ENCODE results near the gene CHID1.

GRCh38 chr11:932435-932834, 21.8 kb upstream of the CHID1 start:
- TF ChIP-seq CTCF (IDR thresholded peaks at IDR 0.05) (no peak), POLR2AphosphoS5 (IDR thresholded peaks at IDR 0.05) (peak; percentile 51), POLR2A (IDR thresholded peaks at IDR 0.05) (no peak)
